ENCODE results near the gene DAGLB.

DNA sequence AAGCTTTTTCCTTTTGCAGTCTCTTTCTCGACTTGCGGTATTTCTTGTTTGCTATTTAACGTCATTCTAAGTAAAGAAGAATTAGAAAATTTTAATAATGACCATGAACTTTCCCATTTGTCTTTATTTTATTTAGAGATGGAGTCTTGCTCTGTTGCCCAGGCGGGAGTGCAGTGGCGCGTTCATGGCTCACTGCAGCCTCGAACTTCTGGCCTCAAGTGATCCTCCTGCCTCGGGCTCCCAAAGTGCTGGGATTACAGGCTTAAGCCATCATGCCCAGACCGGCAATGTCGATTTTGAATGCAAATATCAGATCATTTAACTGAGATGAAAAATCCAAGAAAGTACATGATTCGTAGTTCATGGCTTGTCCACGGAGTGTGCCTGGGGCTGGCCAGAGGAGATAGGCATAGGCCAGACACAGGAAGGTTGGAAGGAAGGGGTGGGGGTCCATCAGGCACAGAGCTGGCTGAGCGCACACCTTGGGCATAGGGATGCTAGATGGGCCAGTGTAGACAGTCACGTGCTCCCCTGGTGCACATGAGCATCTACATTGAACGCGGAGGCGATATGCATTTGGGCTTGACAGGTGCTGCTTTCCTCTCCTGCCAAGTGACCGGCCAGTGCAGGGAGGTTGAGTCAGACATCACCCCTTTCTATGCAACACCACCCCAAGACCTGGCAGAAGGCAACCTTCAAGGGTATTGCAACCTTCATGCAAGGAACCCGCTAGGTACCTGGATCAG is 38.9 kb upstream of the DAGLB start:
- TF ChIP-seq, protein P1, sequence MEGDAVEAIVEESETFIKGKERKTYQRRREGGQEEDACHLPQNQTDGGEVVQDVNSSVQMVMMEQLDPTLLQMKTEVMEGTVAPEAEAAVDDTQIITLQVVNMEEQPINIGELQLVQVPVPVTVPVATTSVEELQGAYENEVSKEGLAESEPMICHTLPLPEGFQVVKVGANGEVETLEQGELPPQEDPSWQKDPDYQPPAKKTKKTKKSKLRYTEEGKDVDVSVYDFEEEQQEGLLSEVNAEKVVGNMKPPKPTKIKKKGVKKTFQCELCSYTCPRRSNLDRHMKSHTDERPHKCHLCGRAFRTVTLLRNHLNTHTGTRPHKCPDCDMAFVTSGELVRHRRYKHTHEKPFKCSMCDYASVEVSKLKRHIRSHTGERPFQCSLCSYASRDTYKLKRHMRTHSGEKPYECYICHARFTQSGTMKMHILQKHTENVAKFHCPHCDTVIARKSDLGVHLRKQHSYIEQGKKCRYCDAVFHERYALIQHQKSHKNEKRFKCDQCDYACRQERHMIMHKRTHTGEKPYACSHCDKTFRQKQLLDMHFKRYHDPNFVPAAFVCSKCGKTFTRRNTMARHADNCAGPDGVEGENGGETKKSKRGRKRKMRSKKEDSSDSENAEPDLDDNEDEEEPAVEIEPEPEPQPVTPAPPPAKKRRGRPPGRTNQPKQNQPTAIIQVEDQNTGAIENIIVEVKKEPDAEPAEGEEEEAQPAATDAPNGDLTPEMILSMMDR (conservative IDR thresholded peaks at IDR 0.05), result no peak
- no peak for TF ChIP-seq ZFX (IDR thresholded peaks at IDR 0.05)
